Endothelial cell of umbilical vein (primary cell): Measurements from ENCODE around the gene ZDHHC9. TPM values are rescaled to one million over a fixed set of nuclear protein-coding genes. Genes with fewer than 3 reads are reported as not detected.

Source experiments
- BruUV-seq: library from RNA; stranded (reverse); fragments of 400-500 nt; replicated peaks from 2 replicates; lab custom pipeline; 2021; lab: Mats Ljungman, UMichigan
- CTCF ChIA-PET: fragments of 300-600, 350-600 bp; sonication (Branson Sonifier 250); formaldehyde crosslinking; loops from one replicate; lab custom pipeline; 2021; ENCODE audit warnings: antibody characterized with exemption, inconsistent platforms; lab: Charles Lee
- POLR2A ChIA-PET: fragments of 300-600, 350-600 bp; sonication (Branson Sonifier 250); formaldehyde crosslinking; loops from one replicate; lab custom pipeline; 2021; ENCODE audit warnings: antibody characterized with exemption, inconsistent platforms; lab: Charles Lee
- DNase-seq: peaks from one replicate; pipeline ENCODE4 v3.0.0-alpha.2; 2011; ENCODE audit warnings: low read depth, low spot score
- FAIRE-seq: peaks from 2 replicates; lab custom pipeline; 2011; peaks lifted over from hg19 to GRCh38; lab: Jason Lieb, UNC
- H2AFZ ChIP-seq: 2 replicates; pipeline ENCODE4 v1.6.0; 2012; ENCODE audit warnings: low read depth, low read length, control low read depth, inconsistent platforms
- H3K27ac ChIP-seq: 2 replicates; pipeline ENCODE4 v1.5.1; 2011; ENCODE audit warnings: low read depth, mild to moderate bottlenecking, control low read depth, low read length, moderate library complexity; ENCODE audit not compliant: insufficient read depth
- H3K27me3 ChIP-seq, 2 experiments: 2 replicates each; pipeline versions ENCODE4 v1.6.0 to v1.6.1; 2011; ENCODE audit warnings: low read length in 2 of 2, mixed read lengths in 1 of 2; ENCODE audit not compliant: control insufficient read depth in 2 of 2, insufficient read depth in 2 of 2
- H3K36me3 ChIP-seq, 2 experiments: 2 replicates in 1 of 2; 3 replicates in 1 of 2; pipeline ENCODE4 v1.5.1; 2011; ENCODE audit warnings: low read length in 2 of 2, mild to moderate bottlenecking in 1 of 2, moderate library complexity in 1 of 2; ENCODE audit not compliant: control insufficient read depth in 2 of 2, insufficient read depth in 2 of 2; ENCODE audit errors: extremely low read depth in 1 of 2
- H3K4me1 ChIP-seq: 3 replicates; pipeline ENCODE4 v1.5.1; 2011; ENCODE audit warnings: mild to moderate bottlenecking, low read length; ENCODE audit not compliant: control insufficient read depth, insufficient read depth; ENCODE audit errors: extremely low read depth
- H3K4me2 ChIP-seq: 2 replicates; pipeline ENCODE4 v1.6.1; 2011; ENCODE audit warnings: low read length, control low read depth, mixed read lengths; ENCODE audit not compliant: insufficient read depth
- H3K4me3 ChIP-seq, 3 experiments: fragments of 200-600 bp in 1 of 3; sonication (generic), shearing (Covaris generic) in 1 of 3; replicated peaks in 1 of 3; 2 replicates each; pipeline ENCODE4 v1.5.1; 2011 to 2016; ENCODE audit warnings: control low read depth in 3 of 3, low read length in 3 of 3, mild to moderate bottlenecking in 2 of 3, inconsistent platforms in 1 of 3, low read depth in 1 of 3, moderate library complexity in 1 of 3; ENCODE audit not compliant: insufficient read depth in 1 of 3
- H3K79me2 ChIP-seq: 2 replicates; pipeline ENCODE4 v1.6.0; 2012; ENCODE audit warnings: low read length, inconsistent platforms; ENCODE audit not compliant: control insufficient read depth, insufficient read depth
- H3K9ac ChIP-seq: replicated peaks from 2 replicates; pipeline ENCODE3; 2011; ENCODE audit warnings: low read length, control low read depth; ENCODE audit not compliant: insufficient read depth; ENCODE audit errors: extremely low read depth
- H3K9me1 ChIP-seq: replicated peaks from 3 replicates; pipeline ENCODE4 v1.6.0; 2011; ENCODE audit warnings: mild to moderate bottlenecking, low read length; ENCODE audit not compliant: control insufficient read depth, insufficient read depth; ENCODE audit errors: extremely low read depth
- H3K9me3 ChIP-seq: replicated peaks from 2 replicates; pipeline ENCODE4 v1.5.1; 2012; ENCODE audit warnings: low read length, inconsistent platforms; ENCODE audit not compliant: control insufficient read depth, insufficient read depth
- H4K20me1 ChIP-seq: replicated peaks from 2 replicates; pipeline ENCODE3; 2011; ENCODE audit warnings: mild to moderate bottlenecking, low read length; ENCODE audit not compliant: control insufficient read depth, insufficient read depth; ENCODE audit errors: extremely low read depth
- CTCF ChIP-seq, 2 donors: IDR thresholded peaks; 1 replicate in 1 of 2; 2 replicates in 1 of 2; pipeline ENCODE4 v1.5.1; 2011; ENCODE audit warnings: low read length in 2 of 2, mild to moderate bottlenecking in 2 of 2, moderate library complexity in 2 of 2, control low read depth in 1 of 2, inconsistent platforms in 1 of 2, low read depth in 1 of 2; ENCODE audit not compliant: insufficient read depth in 1 of 2; ENCODE audit errors: extremely low read depth in 1 of 2
- EZH2 ChIP-seq: IDR thresholded peaks from 2 replicates; pipeline ENCODE4 v1.6.1; 2012; ENCODE audit warnings: borderline replicate concordance, low read depth, mild to moderate bottlenecking, moderate library complexity, low read length, inconsistent platforms; ENCODE audit not compliant: severe bottlenecking
- FOS ChIP-seq: IDR thresholded peaks from 2 replicates; pipeline ENCODE4 v1.6.1; 2011; ENCODE audit warnings: mild to moderate bottlenecking, low read length, moderate library complexity, borderline replicate concordance; ENCODE audit not compliant: insufficient read depth
- GATA2 ChIP-seq: IDR thresholded peaks from 2 replicates; pipeline ENCODE4 v1.7.0; 2011; ENCODE audit warnings: low read depth, mild to moderate bottlenecking, moderate library complexity, mixed read lengths, low read length; ENCODE audit not compliant: insufficient read length, insufficient read depth
- JUN ChIP-seq: IDR thresholded peaks from 2 replicates; pipeline ENCODE4 v1.6.1; 2011; ENCODE audit warnings: borderline replicate concordance, low read depth; ENCODE audit not compliant: insufficient read length, insufficient read depth
- MAX ChIP-seq: IDR thresholded peaks from 2 replicates; pipeline ENCODE4 v1.6.1; 2011; ENCODE audit not compliant: insufficient read depth, insufficient read length
- MYC ChIP-seq: IDR thresholded peaks from one replicate; pipeline ENCODE4 v1.6.1; 2011; ENCODE audit warnings: mild to moderate bottlenecking, low read depth, low read length
- POLR2A ChIP-seq: IDR thresholded peaks from 2 replicates; pipeline ENCODE4 v1.6.1; 2012; ENCODE audit warnings: low read depth, mild to moderate bottlenecking, control low read depth, low read length
- POLR2AphosphoS5 ChIP-seq: IDR thresholded peaks from 2 replicates; pipeline ENCODE4 v1.6.1; 2012; ENCODE audit warnings: low read depth, mild to moderate bottlenecking, control low read depth, low read length, moderate library complexity; ENCODE audit not compliant: insufficient read depth
- dilution Hi-C: fragments of 300-500 bp; cut with MboI; formaldehyde crosslinking; loops from one replicate; pipeline ENCODE4 v1.15.0; 2019; ENCODE audit warnings: low sequenced_read_pairs; ENCODE audit not compliant: extremely low pct_ligation_motif_present
- intact Hi-C: fragments of 100-400 bp; cut with micrococcal nuclease; formaldehyde crosslinking; loops from one replicate; pipeline ENCODE4 v1.10.0; 2022
- polyA plus RNA-seq, 4 experiments: library from polyadenylated mRNA; depleted of rRNA in 3 of 4; stranded (reverse) in 3 of 4; unstranded in 1 of 4; fragments of >200 nt; gene quantifications; 2 replicates each; pipeline versions ENCODE4 v1.2.1 to v1.2.3, GENCODE V29; 2011 to 2012; ENCODE audit warnings: missing spikeins in 1 of 4
- total RNA-seq: library from RNA; stranded (reverse); gene quantifications from 2 replicates; pipeline ENCODE4 v1.2.3, GENCODE V29; 2021

ZDHHC9 gene
- total and polyA plus RNA-seq, 2 donors (not counting 3 experiments of a cell fraction or from before 2014, with no cell fraction given) = 27.4 to 33.6 TPM

DNA sequence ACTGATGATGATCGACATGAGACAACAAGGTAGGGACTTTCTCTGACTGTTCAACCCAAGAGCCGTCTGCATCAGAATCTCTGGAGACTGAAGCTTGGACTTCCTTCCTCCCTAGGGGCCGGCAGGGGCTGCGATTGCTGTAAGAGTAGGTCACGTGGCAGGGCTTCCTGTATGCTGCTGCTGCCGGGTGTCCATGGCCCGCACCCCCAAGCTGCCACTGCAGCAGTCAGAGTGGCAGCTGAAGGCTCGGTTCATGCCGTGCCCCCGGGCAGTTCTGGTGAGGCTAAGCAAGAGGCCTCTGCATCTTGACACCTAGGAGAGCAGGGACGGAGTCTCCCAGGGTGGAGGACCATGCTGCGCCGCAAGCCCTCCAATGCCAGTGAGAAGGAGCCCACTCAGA is 63.9 kb downstream of the ZDHHC9 start, which contains the start of gene SASH3:
SASH3 (plus strand) TSS at position 203 of the 400 bp plus-strand sequence; CDS start at position 352, 149 bp downstream.
- TF ChIP-seq CTCF (IDR thresholded peaks at IDR 0.05; ENCODE audit: extremely low read depth in 1 of 2, insufficient read depth in 1 of 2, low read depth in 1 of 2, low read length in 2 of 2) (no peak), FOS (no peak), GATA2 (no peak), MYC (no peak), EZH2 (no peak), MAX (no peak), POLR2A (no peak), JUN (no peak), POLR2AphosphoS5 (no peak)
- Histone ChIP-seq H3K27me3 (no peaks in the 10 kb centered on the region), H3K36me3 (no peaks in the 10 kb centered on the region), H3K4me1 (peaks cover 14% of the 10 kb centered on the region), H3K79me2 (no peaks in the 10 kb centered on the region), H3K4me3 (no peak within 1 kb of the TSS), H3K9me3 (no peaks in the 10 kb centered on the region), H2AFZ (no peak within 1 kb of the TSS), H3K9ac (no peak within 1 kb of the TSS), H3K4me2 (no peak within 1 kb of the TSS), H3K27ac (no peak within 1 kb of the TSS), H4K20me1 (no peaks in the 10 kb centered on the region), H3K9me1 (no peaks in the 10 kb centered on the region)
- intact Hi-C loops = no loop called here
- dilution Hi-C loops = no loop called here
- BruUV-seq = no TSS peak
- DNase-seq (no peak), FAIRE-seq (no peak)
- ChIA-PET POLR2A (no interaction called here), CTCF (interaction anchor here (0.8 kb wide), 1 partner anchor 24 kb away, joined by 3 read pairs; no protein-coding TSS in a partner anchor)
